SU-DHL-6 (cell line): ENCODE measurements around the gene RSU1.

Source experiments
- H2AFZ ChIP-seq: fragments of 200-600 bp; sonication (generic); 2 replicates; pipeline ENCODE4 v1.6.1; 2014; ENCODE audit warnings: low read depth, mild to moderate bottlenecking, moderate library complexity, mixed read lengths, antibody characterized with exemption, low read length; ENCODE audit not compliant: severe bottlenecking
- H3F3A ChIP-seq: fragments of 200-600 bp; shearing (Covaris generic); 2 replicates; pipeline ENCODE4 v1.6.0; 2016; ENCODE audit warnings: antibody characterized with exemption, mild to moderate bottlenecking; ENCODE audit not compliant: insufficient read depth
- H3K27ac ChIP-seq: fragments of 200-600 bp; sonication (generic); 2 replicates; pipeline ENCODE4 v1.5.1; 2016; ENCODE audit warnings: low read depth, mild to moderate bottlenecking, low read length, moderate library complexity, mixed read lengths
- H3K27me3 ChIP-seq: fragments of 200-600 bp; sonication (generic), shearing (Covaris generic); 2 replicates; pipeline ENCODE4 v1.6.0; 2014; ENCODE audit warnings: mild to moderate bottlenecking, low read length
- H3K36me3 ChIP-seq: fragments of 200-600 bp; sonication (generic); 2 replicates; pipeline ENCODE4 v1.6.1; 2014; ENCODE audit warnings: mild to moderate bottlenecking, low read length, mixed read lengths
- H3K4me2 ChIP-seq: fragments of 300-600, 200-600 bp; shearing (Covaris generic), sonication (generic); 2 replicates; pipeline ENCODE4 v1.6.0; 2014; ENCODE audit warnings: low read length, low read depth, mild to moderate bottlenecking; ENCODE audit not compliant: poor library complexity, severe bottlenecking
- H3K4me3 ChIP-seq: fragments of 200-600 bp; sonication (generic); 2 replicates; pipeline ENCODE4 v1.5.1; 2014; ENCODE audit warnings: antibody characterized with exemption, low read length, mild to moderate bottlenecking, mixed read lengths; ENCODE audit not compliant: insufficient read depth, poor library complexity, severe bottlenecking
- H3K79me2 ChIP-seq: fragments of 200-600 bp; sonication (generic); 2 replicates; pipeline ENCODE4 v1.6.1; 2014; ENCODE audit warnings: mild to moderate bottlenecking, low read length, moderate library complexity; ENCODE audit not compliant: insufficient read depth
- H3K9ac ChIP-seq: fragments of 200-600 bp; sonication (generic); 2 replicates; pipeline ENCODE4 v1.7.0; 2014; ENCODE audit warnings: mild to moderate bottlenecking, low read length
- H3K9me2 ChIP-seq: fragments of 200-600 bp; sonication (generic); replicated peaks from 2 replicates; pipeline ENCODE4 v1.6.1; 2014; ENCODE audit warnings: low read length; ENCODE audit not compliant: insufficient read depth
- H3K9me3 ChIP-seq: fragments of 200-600 bp; sonication (generic); 2 replicates; pipeline ENCODE4 v1.6.1; 2014; ENCODE audit warnings: low read length, mixed read lengths; ENCODE audit not compliant: insufficient read depth
- H4K20me1 ChIP-seq: fragments of 200-600 bp; sonication (generic); 2 replicates; pipeline ENCODE4 v1.6.1; 2014; ENCODE audit warnings: low read depth, mild to moderate bottlenecking, antibody characterized with exemption, low read length, moderate library complexity, mixed read lengths
- EZH2phosphoT487 ChIP-seq: fragments of 200-600 bp; sonication (generic), shearing (Covaris generic); conservative IDR thresholded peaks from 2 replicates; pipeline ENCODE4 v1.6.1; 2018; ENCODE audit warnings: mild to moderate bottlenecking, antibody characterized with exemption, low read length, moderate library complexity, mixed read lengths
- TF ChIP-seq, protein P1 (sequence below): fragments of 200-600 bp; sonication (generic); IDR thresholded peaks from one replicate; pipeline ENCODE4 v1.5.1; 2017; ENCODE audit warnings: antibody characterized with exemption, mild to moderate bottlenecking, low read length, moderate library complexity; ENCODE audit not compliant: insufficient read depth, poor library complexity, severe bottlenecking

RSU1 gene

DNA sequence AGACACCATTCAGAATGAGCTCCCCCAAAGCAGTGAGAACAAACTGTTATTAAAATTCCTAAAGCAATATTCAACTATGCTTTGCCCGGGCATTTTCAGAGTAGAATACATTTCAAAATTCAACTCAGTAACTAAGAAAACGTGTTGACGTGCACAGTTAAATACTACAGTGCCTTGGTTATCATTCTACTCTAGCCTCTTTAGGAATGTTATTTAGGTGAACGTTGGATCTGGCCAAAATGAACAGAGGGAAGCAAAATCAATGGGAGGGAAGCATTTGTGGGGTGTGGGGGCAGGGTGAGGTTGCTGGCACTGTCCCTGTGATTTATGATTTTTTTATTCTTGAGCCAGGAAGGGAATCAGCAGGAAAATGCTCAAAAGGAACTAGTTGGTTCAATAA lies 27.5 kb downstream of the RSU1 start:
- Histone ChIP-seq H3K79me2 (peaks cover 28% of the 10 kb centered on the region), H3K27ac (no peak overlapping the region), H3K9ac (no peak overlapping the region), H2AFZ (no peak overlapping the region), H3K9me3 (no peaks in the 10 kb centered on the region), H3K36me3 (no peaks in the 10 kb centered on the region), H4K20me1 (no peaks in the 10 kb centered on the region; the same call in 1 of the 2 replicates), H3K9me2 (no peaks in the 10 kb centered on the region), H3K4me2 (no peak overlapping the region), H3K27me3 (no peaks in the 10 kb centered on the region), H3K4me3 (no peak overlapping the region), H3F3A (no peaks in the 10 kb centered on the region)
- TF ChIP-seq, protein P1, sequence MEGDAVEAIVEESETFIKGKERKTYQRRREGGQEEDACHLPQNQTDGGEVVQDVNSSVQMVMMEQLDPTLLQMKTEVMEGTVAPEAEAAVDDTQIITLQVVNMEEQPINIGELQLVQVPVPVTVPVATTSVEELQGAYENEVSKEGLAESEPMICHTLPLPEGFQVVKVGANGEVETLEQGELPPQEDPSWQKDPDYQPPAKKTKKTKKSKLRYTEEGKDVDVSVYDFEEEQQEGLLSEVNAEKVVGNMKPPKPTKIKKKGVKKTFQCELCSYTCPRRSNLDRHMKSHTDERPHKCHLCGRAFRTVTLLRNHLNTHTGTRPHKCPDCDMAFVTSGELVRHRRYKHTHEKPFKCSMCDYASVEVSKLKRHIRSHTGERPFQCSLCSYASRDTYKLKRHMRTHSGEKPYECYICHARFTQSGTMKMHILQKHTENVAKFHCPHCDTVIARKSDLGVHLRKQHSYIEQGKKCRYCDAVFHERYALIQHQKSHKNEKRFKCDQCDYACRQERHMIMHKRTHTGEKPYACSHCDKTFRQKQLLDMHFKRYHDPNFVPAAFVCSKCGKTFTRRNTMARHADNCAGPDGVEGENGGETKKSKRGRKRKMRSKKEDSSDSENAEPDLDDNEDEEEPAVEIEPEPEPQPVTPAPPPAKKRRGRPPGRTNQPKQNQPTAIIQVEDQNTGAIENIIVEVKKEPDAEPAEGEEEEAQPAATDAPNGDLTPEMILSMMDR = no peak
- TF ChIP-seq EZH2phosphoT487 = no peak

DNA sequence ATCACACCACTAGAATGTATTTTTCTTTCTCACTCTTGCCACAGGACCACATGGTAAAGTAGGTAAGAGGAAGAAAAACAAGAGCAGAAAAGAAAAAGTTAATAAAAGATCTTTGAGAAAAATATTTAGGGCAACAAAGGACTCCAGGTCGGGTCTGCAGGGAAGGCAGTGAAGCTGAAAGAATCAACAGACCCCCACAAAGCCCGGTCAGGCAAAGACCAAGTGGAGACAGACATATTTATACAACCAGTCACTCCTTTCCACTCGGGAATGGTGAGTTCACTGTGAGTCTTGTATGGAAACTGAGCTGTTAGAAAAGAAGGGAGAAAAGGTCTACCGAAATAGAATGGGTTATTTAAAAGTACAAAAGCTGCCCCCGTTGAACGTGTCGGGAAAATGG lies 28.0 kb downstream of the RSU1 start:
- H3K27me3 ChIP-seq = no peaks in the 10 kb centered on the region
- no peaks in the 10 kb centered on the region for H3F3A ChIP-seq
- no peaks in the 10 kb centered on the region for H3K36me3 ChIP-seq
- H3K79me2 ChIP-seq = peaks cover 23% of the 10 kb centered on the region
- H3K9me2 ChIP-seq = no peaks in the 10 kb centered on the region
- no peak overlapping the region for H3K4me2 ChIP-seq
- no peaks in the 10 kb centered on the region; the same call in 1 of the 2 replicates for H4K20me1 ChIP-seq
- TF ChIP-seq, protein P1 = no peak
- no peak for TF ChIP-seq EZH2phosphoT487
- no peak overlapping the region for H3K27ac ChIP-seq
- no peak overlapping the region for H3K9ac ChIP-seq
- no peak overlapping the region for H3K4me3 ChIP-seq
- H2AFZ ChIP-seq = no peak overlapping the region
- no peaks in the 10 kb centered on the region for H3K9me3 ChIP-seq

DNA sequence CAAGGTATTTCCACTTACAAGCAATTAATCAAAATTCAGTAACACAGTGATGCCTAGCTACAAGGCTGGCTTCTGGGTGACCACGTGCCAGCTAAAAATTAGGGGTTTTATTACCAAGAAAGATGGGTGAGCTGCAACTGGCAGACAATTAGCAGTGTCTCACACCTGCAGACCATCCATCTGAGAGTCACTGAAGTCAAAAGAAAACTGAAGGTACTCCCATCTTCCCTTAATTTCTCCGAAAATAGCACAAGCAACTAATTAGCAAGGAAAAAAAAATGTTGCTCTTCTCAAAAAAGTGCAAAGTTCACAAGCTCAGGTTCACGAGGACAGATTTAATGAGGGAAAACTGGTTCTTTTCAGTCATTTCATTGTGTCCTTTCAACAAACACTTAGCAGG lies 28.4 kb downstream of the RSU1 start:
- H3K9me2 ChIP-seq = no peaks in the 10 kb centered on the region
- no peak overlapping the region for H3K4me2 ChIP-seq
- H3K79me2 ChIP-seq = peaks cover 22% of the 10 kb centered on the region
- no peak overlapping the region for H3K9ac ChIP-seq
- TF ChIP-seq, protein P1 = no peak
- no peak for TF ChIP-seq EZH2phosphoT487
- H3F3A ChIP-seq = no peaks in the 10 kb centered on the region
- H3K27ac ChIP-seq = no peak overlapping the region
- H2AFZ ChIP-seq = no peak overlapping the region
- no peaks in the 10 kb centered on the region; the same call in 1 of the 2 replicates for H4K20me1 ChIP-seq
- no peaks in the 10 kb centered on the region for H3K9me3 ChIP-seq
- no peak overlapping the region for H3K4me3 ChIP-seq
- no peaks in the 10 kb centered on the region for H3K27me3 ChIP-seq
- no peaks in the 10 kb centered on the region for H3K36me3 ChIP-seq
